H1 (cell line): ENCODE results near the gene PTPN1. TPM values are rescaled to one million over a fixed set of nuclear protein-coding genes. Genes with fewer than 3 reads are reported as not detected.

Source experiments
- CTCF ChIA-PET: fragments of 300-600 bp; sonication (Branson Sonifier 250); formaldehyde crosslinking; loops from one replicate; lab custom pipeline; 2021; ENCODE audit not compliant: partially characterized antibody; lab: Charles Lee
- POLR2A ChIA-PET: fragments of 300-600 bp; sonication (Branson Sonifier 250); formaldehyde crosslinking; loops from one replicate; lab custom pipeline; 2021; ENCODE audit warnings: inconsistent platforms; ENCODE audit not compliant: partially characterized antibody; lab: Charles Lee
- DNase-seq, 2 experiments: peaks; one replicate each; pipeline versions ENCODE4 v3.0.0 to v3.0.0-alpha.2; 2010 to 2022; ENCODE audit warnings: low spot score in 2 of 2, low read depth in 1 of 2, mixed read lengths in 1 of 2
- FAIRE-seq: peaks from 2 replicates; lab custom pipeline; 2011; peaks lifted over from hg19 to GRCh38; lab: Jason Lieb, UNC
- H2AFZ ChIP-seq: 2 replicates; pipeline ENCODE4 v1.8.1; 2012; ENCODE audit warnings: low read length, inconsistent platforms
- H2AK5ac ChIP-seq: 2 replicates; pipeline ENCODE4 v1.6.1; 2013; ENCODE audit warnings: low read depth, low read length
- H2BK120ac ChIP-seq: replicated peaks from 2 replicates; pipeline ENCODE3; 2013; ENCODE audit warnings: low read depth, low read length, inconsistent platforms
- H2BK12ac ChIP-seq: 2 replicates; pipeline ENCODE4 v1.6.1; 2013; ENCODE audit warnings: low read depth, low read length
- H2BK15ac ChIP-seq: 2 replicates; pipeline ENCODE4 v1.6.1; 2013; ENCODE audit warnings: low read length
- H2BK20ac ChIP-seq: 2 replicates; pipeline ENCODE4 v1.6.1; 2013; ENCODE audit warnings: low read length
- H2BK5ac ChIP-seq: 2 replicates; pipeline ENCODE4 v1.6.1; 2013; ENCODE audit warnings: low read depth, low read length
- H3K14ac ChIP-seq: 2 replicates; pipeline ENCODE4 v1.6.1; 2013; ENCODE audit warnings: inconsistent platforms; ENCODE audit not compliant: insufficient read length
- H3K18ac ChIP-seq: 2 replicates; pipeline ENCODE4 v1.6.1; 2013; ENCODE audit warnings: low read length; ENCODE audit errors: extremely low read depth
- H3K23ac ChIP-seq: 2 replicates; pipeline ENCODE4 v1.6.1; 2013; ENCODE audit warnings: inconsistent platforms; ENCODE audit not compliant: insufficient read length
- H3K23me2 ChIP-seq: 2 replicates; pipeline ENCODE4 v1.6.1; 2013; ENCODE audit warnings: low read depth, low read length
- H3K27ac ChIP-seq: 2 replicates; pipeline ENCODE4 v1.6.1; 2011; ENCODE audit warnings: low read depth, low read length, inconsistent platforms
- H3K27me3 ChIP-seq, 4 experiments: replicated peaks in 1 of 4; 1 replicate in 1 of 4; 2 replicates in 3 of 4; pipeline versions ENCODE4 v1.6.1 to v1.8.1; 2011 to 2013; ENCODE audit warnings: low read length in 3 of 4, mild to moderate bottlenecking in 3 of 4, inconsistent platforms in 2 of 4, mixed read lengths in 2 of 4, moderate library complexity in 1 of 4; ENCODE audit not compliant: control insufficient read depth in 3 of 4, insufficient read depth in 3 of 4; ENCODE audit errors: extremely low read depth in 1 of 4
- H3K36me3 ChIP-seq, 4 experiments: 2 replicates each; pipeline versions ENCODE4 v1.6.1 to v1.8.1; 2011 to 2013; ENCODE audit warnings: mild to moderate bottlenecking in 4 of 4, low read length in 3 of 4, moderate library complexity in 2 of 4, control low read depth in 1 of 4, inconsistent platforms in 1 of 4; ENCODE audit not compliant: insufficient read depth in 4 of 4, control insufficient read depth in 2 of 4
- H3K4ac ChIP-seq: replicated peaks from 2 replicates; pipeline ENCODE3; 2013; ENCODE audit warnings: low read length, low read depth, mixed read lengths, inconsistent platforms; ENCODE audit not compliant: insufficient read length
- H3K4me1 ChIP-seq, 4 experiments: replicated peaks in 1 of 4; 1 replicate in 1 of 4; 2 replicates in 3 of 4; pipeline versions ENCODE4 v1.6.1 to v1.8.1; 2011 to 2013; ENCODE audit warnings: low read length in 3 of 4, inconsistent platforms in 2 of 4, mixed read lengths in 1 of 4; ENCODE audit not compliant: insufficient read depth in 4 of 4, control insufficient read depth in 3 of 4
- H3K4me2 ChIP-seq, 2 experiments: 2 replicates each; pipeline versions ENCODE4 v1.6.1 to v1.8.1; 2011 to 2013; ENCODE audit warnings: low read depth in 2 of 2, low read length in 2 of 2, control low read depth in 1 of 2, inconsistent platforms in 1 of 2, mild to moderate bottlenecking in 1 of 2; ENCODE audit not compliant: insufficient read depth in 1 of 2
- H3K4me3 ChIP-seq, 4 experiments: fragments of 200-600, 300-600 bp in 1 of 4; sonication (generic), shearing (Covaris generic), sonication (Bioruptor Twin) in 1 of 4; 2 replicates each; pipeline versions ENCODE4 v1.5.1 to v1.8.1; 2011 to 2016; ENCODE audit warnings: low read length in 4 of 4, low read depth in 3 of 4, control low read depth in 2 of 4, inconsistent platforms in 2 of 4, mild to moderate bottlenecking in 2 of 4, mixed read lengths in 1 of 4, moderate library complexity in 1 of 4; ENCODE audit not compliant: insufficient read depth in 2 of 4; ENCODE audit errors: extremely low read depth in 1 of 4
- H3K56ac ChIP-seq: replicated peaks from 2 replicates; pipeline ENCODE3; 2013; ENCODE audit warnings: low read depth, mild to moderate bottlenecking, mixed read lengths, low read length, inconsistent platforms; ENCODE audit not compliant: insufficient read length
- H3K79me1 ChIP-seq: 2 replicates; pipeline ENCODE4 v1.6.1; 2013; ENCODE audit warnings: low read depth, low read length, control low read depth
- H3K79me2 ChIP-seq, 2 experiments: 2 replicates each; pipeline versions ENCODE4 v1.6.1 to v1.8.1; 2012 to 2013; ENCODE audit warnings: low read length in 2 of 2, mild to moderate bottlenecking in 2 of 2, inconsistent platforms in 1 of 2; ENCODE audit not compliant: insufficient read depth in 2 of 2, control insufficient read depth in 1 of 2
- H3K9ac ChIP-seq, 4 experiments: replicated peaks in 1 of 4; 1 replicate in 1 of 4; 2 replicates in 3 of 4; pipeline versions ENCODE4 v1.6.1 to v1.8.1; 2011 to 2013; ENCODE audit warnings: low read depth in 3 of 4, low read length in 3 of 4, control low read depth in 2 of 4, mild to moderate bottlenecking in 2 of 4, moderate library complexity in 2 of 4, inconsistent platforms in 1 of 4; ENCODE audit errors: extremely low read depth in 1 of 4
- H3K9me3 ChIP-seq, 2 experiments: 2 replicates each; pipeline versions ENCODE4 v1.6.1 to v1.8.1; 2012 to 2013; ENCODE audit warnings: mild to moderate bottlenecking in 2 of 2, moderate library complexity in 2 of 2, control low read depth in 1 of 2, inconsistent platforms in 1 of 2, low read depth in 1 of 2, low read length in 1 of 2, mixed read lengths in 1 of 2; ENCODE audit not compliant: insufficient read depth in 2 of 2
- H4K20me1 ChIP-seq, 2 experiments: replicated peaks in 1 of 2; 2 replicates each; pipeline versions ENCODE3 to v1.8.1; 2011 to 2013; ENCODE audit warnings: inconsistent platforms in 2 of 2, low read length in 2 of 2, mild to moderate bottlenecking in 1 of 2; ENCODE audit not compliant: insufficient read depth in 2 of 2, control insufficient read depth in 1 of 2
- H4K5ac ChIP-seq: 2 replicates; pipeline ENCODE4 v1.6.1; 2013; ENCODE audit warnings: low read length, low read depth, mixed read lengths, inconsistent platforms; ENCODE audit not compliant: insufficient read length
- H4K8ac ChIP-seq: 2 replicates; pipeline ENCODE4 v1.8.0; 2013; ENCODE audit warnings: mild to moderate bottlenecking, moderate library complexity, low read length, inconsistent platforms; ENCODE audit not compliant: insufficient read depth; ENCODE audit errors: extremely low read depth
- H4K91ac ChIP-seq: replicated peaks from 2 replicates; pipeline ENCODE3; 2013; ENCODE audit warnings: low read length, mixed read lengths, inconsistent platforms; ENCODE audit not compliant: insufficient read length
- CREB1 ChIP-seq: IDR thresholded peaks from 2 replicates; pipeline ENCODE4 v1.6.1; 2012; ENCODE audit warnings: inconsistent platforms
- PHF8 ChIP-seq: fragments of 200-600 bp; sonication (generic); conservative IDR thresholded peaks from 2 replicates; pipeline ENCODE4 v1.7.1; 2012; ENCODE audit warnings: low read depth, mild to moderate bottlenecking, inconsistent platforms, low read length, moderate library complexity
- WGBS, 2 experiments: shearing (Covaris generic) in 1 of 2; methylation state at CpG; one replicate each; pipeline versions ENCODE4 v1.1.6 to v1.1.7; 2013 to 2015; ENCODE audit warnings: low lambda C conversion rate in 2 of 2, mixed read lengths in 2 of 2, inconsistent platforms in 1 of 2, low coverage in 1 of 2, missing lambda C conversion rate in 1 of 2; ENCODE audit not compliant: insufficient replicate concordance in 2 of 2, insufficient coverage in 1 of 2, insufficient read length in 1 of 2; ENCODE audit errors: extremely low coverage in 1 of 2, missing lambda C conversion rate in 1 of 2; 5-methylcytosine and 5-hydroxymethylcytosine counted together
- polyA plus RNA-seq, 7 experiments: library from polyadenylated mRNA; depleted of rRNA in 3 of 7; stranded (reverse) in 5 of 7; unstranded in 2 of 7; fragments of >200 nt in 5 of 7; fragments of 200-250 nt in 2 of 7; gene quantifications; 1 replicate in 5 of 7; 2 replicates in 1 of 7; 4 replicates in 1 of 7; pipeline versions ENCODE4 v1.2.1 to v1.2.3, GENCODE V29; 2011 to 2013; ENCODE audit warnings: missing spikeins in 2 of 7, mixed read lengths in 2 of 7
- total RNA-seq: library from RNA; stranded (reverse); fragmentation: NEBNext Ultra II Directional; extraction: Animal tissue kit (Norgen Biotek cat#: 25700); gene quantifications from 2 replicates; pipeline ENCODE4 v1.2.1, GENCODE V29; 2021

Gene PTPN1
- total and polyA plus RNA-seq, 2 of the 8 experiments (the other 6 are each of a cell fraction or from before 2014, with no cell fraction given) = 18.6 to 32.1 TPM

GRCh38 chr20:50548396-50548795, 38.2 kb downstream of the PTPN1 start:
- Histone ChIP-seq H3K14ac (no peak overlapping the region), H2BK20ac (no peak overlapping the region), H3K79me2 (peaks cover 5 to 19% of the 10 kb centered on the region in 2 experiments; a peak in 2 of 4 replicates), H3K9me3 (no peaks in the 10 kb centered on the region), H3K23ac (no peak overlapping the region), H4K5ac (no peak overlapping the region), H2AK5ac (no peak overlapping the region), H3K23me2 (peaks cover 2% of the 10 kb centered on the region; the same call in 1 of the 2 replicates), H3K4ac (no peak overlapping the region), H3K18ac (no peak overlapping the region), H2BK120ac (no peak overlapping the region), H3K36me3 (no peaks in the 10 kb centered on the region), H3K27me3 (no peaks in the 10 kb centered on the region), H3K79me1 (peaks cover 4% of the 10 kb centered on the region), H3K56ac (no peak overlapping the region), H2AFZ (no peak overlapping the region), H4K91ac (no peak overlapping the region), H3K4me1 (peaks cover 0 to 3% (median 3%) of the 10 kb centered on the region in 4 experiments; a peak in 2 of 7 replicates), H2BK12ac (no peak overlapping the region), H2BK15ac (no peak overlapping the region), H3K4me2 (no peak overlapping the region), H3K4me3 (no peak overlapping the region), H4K8ac (no peak overlapping the region), H4K20me1 (peaks cover 2% of the 10 kb centered on the region in 2 experiments), H3K9ac (no peak overlapping the region), H3K27ac (no peak overlapping the region), H2BK5ac (no peak overlapping the region)
- no peak for FAIRE-seq
- POLR2A ChIA-PET = interaction anchor here (0.8 to 1.0 kb wide), 2 partner anchors 97 to 242 kb away, joined by 3 read pairs; no protein-coding TSS in a partner anchor
- DNase-seq = no peak
- 93% methylated on average over 5 of the region's 5 CpGs; no CpG with 5 or more reads in 1 of the 2 experiments for WGBS, 2 experiments
- TF ChIP-seq PHF8 (no peak), CREB1 (no peak)
- CTCF ChIA-PET = interaction anchor here (0.7 to 2.1 kb wide), 8 partner anchors 10 to 44 kb away, joined by 3 to 6 read pairs (median 3); no protein-coding TSS in a partner anchor
